ENCODE measurements around the gene ITGB4.

ITGB4 gene

DNA sequence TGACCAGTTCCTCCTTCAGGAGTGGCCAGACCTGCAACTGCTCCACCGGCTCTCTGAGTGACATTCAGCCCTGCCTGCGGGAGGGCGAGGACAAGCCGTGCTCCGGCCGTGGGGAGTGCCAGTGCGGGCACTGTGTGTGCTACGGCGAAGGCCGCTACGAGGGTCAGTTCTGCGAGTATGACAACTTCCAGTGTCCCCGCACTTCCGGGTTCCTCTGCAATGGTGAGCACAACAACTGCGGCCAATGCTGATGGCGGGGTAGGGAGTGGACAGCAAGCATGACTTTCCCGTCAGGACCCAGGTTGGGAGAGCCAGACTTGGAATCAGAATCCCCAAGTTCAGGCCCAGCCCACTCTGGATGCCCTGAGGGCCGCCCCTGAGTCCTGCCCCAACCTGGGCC lies 12.2 kb downstream of the ITGB4 start:
- no peak for FAIRE-seq

DNA sequence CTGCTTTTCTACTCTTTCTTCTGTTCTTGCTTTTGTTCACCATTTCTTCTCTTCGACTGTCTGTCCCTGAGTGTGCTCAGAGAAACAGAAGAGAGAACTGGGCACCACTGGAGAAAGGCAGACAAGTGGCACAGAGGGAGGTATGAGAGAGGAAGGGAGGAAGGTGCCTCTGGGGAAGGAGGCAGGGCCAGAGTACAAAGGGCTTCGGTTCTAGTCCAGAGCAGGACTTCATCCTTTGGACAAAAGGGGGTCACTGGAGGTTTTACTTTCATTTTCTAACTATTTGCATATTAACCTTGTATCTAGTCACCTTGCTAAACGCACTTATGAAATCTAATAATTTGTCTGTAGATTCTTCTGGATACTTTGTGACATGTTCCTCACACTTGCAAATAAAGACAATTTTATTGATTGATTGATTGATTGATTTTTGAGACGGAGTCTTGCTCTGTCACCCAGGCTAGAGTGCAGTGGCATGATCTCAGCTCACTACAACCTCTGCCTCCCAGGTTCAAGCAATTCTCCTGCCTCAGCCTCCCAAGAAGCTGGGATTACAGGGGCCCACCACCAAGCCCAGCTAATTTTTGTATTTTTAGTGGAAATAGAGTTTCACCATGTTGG lies 13.5 kb downstream of the ITGB4 start:
- no peak for FAIRE-seq

DNA sequence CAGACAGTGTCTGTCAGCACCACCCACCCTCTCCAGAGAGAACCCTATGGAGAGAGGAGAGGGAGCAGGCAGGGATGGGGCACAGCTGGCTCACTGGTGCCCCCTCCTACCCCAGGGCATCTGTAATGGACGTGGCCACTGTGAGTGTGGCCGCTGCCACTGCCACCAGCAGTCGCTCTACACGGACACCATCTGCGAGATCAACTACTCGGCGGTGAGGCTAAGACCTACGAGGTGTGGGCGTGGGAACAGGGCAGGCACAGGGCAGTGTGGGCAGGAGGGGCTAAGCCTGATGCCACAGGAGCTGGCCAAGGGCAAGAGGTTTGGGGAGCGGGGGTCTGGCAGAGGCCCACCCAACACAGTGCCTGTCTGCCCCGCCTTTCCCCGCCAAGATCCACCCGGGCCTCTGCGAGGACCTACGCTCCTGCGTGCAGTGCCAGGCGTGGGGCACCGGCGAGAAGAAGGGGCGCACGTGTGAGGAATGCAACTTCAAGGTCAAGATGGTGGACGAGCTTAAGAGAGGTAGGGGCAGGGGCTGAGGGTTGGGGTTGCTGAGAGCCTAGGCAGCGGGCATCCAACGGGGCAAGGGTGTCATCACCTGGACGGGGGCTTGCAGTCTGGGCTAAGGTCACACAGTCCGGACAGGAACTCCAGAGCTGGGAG lies 15.0 kb downstream of the ITGB4 start:
- FAIRE-seq, result no peak

DNA sequence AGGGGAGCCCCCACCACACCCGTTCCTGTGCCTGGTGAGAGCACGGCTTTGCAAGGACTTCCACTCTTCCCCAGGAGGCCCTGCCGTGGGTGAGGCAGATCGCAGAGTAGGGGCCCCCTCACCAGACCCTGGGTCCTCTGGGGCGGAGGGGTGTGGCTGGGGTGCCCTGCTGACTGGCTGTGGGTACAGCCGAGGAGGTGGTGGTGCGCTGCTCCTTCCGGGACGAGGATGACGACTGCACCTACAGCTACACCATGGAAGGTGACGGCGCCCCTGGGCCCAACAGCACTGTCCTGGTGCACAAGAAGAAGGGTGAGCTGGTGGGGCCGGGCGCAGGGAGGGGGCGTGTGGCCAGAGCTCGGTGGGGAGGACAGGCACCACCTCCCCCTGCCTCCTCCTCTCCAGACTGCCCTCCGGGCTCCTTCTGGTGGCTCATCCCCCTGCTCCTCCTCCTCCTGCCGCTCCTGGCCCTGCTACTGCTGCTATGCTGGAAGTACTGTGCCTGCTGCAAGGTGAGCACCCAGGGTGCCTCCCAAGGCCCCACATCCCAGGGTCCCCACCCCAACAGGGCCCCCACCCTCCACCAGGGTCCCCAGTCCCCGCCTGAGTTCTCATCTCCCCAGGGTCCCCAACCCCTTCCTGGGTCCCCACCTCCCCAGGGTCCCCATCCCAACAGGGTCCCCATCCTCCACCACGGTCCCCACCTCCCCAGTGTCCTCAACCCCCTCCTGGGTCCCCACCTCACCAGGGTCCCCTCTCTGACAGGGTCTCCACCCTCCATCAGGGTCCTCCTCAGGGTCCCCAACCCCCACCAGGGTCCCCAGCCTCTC lies 16.1 kb downstream of the ITGB4 start:
- no peak for FAIRE-seq

DNA sequence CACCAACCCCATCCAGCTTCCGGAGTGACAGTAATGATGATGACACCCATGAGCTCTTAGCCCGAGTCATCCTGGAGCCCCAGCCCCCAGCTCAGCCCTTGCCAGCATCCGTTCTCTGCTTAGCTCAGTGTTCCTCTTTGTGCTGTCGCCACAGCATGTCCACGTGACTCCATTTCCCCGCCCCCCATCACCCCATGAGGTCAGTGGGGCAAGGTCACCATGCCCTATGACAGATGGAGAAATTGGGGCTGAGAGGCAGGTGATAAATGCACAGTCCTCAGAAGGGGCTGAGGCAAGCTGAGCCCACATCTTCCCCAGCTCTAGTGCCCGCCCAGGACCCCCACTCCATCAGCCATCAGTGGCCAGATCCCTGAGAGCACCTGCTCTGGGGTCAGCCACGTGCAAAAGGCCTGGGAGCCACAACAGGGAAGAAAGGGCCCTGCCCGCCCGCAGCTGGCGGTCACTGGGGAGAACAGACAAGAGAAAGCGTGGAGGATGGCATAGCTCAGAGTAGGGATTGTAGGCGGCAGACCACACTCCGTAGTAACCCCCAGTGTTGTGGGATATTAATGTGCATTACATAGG lies 17.1 kb downstream of the ITGB4 start:
- FAIRE-seq, result no peak

DNA sequence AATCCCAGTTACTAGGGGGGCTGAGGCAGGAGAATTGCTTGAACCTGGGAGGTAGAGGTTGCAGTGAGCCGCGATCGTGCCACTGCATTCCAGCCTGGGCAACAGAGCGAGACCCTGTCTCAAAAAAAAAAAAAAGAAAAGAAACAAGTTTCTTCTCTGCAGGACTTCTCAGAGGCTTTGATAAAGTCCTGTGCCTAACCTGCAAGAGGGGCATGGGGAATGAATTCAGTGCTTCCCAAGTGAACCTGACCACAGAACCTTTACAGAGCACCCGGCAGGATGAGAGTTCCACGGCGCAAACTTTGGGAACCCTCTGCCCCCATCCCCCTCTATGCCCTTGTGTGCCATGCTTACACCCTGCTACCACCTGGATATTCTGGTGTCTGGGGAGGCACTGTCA lies 17.9 kb downstream of the ITGB4 start:
- no peak for FAIRE-seq

DNA sequence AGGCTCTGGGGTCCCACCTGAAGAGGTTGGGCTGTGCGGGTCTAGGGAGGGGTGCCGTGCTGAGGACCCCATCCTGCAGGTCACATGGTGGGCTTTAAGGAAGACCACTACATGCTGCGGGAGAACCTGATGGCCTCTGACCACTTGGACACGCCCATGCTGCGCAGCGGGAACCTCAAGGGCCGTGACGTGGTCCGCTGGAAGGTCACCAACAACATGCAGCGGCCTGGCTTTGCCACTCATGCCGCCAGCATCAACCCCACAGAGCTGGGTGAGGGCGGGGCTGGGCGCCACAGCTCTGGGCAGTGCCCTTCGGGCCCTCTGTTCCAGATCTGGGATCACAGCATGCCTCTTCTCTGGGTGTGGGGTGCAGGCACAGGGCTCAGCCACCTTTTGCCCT lies 18.5 kb downstream of the ITGB4 start:
- no peak for FAIRE-seq

DNA sequence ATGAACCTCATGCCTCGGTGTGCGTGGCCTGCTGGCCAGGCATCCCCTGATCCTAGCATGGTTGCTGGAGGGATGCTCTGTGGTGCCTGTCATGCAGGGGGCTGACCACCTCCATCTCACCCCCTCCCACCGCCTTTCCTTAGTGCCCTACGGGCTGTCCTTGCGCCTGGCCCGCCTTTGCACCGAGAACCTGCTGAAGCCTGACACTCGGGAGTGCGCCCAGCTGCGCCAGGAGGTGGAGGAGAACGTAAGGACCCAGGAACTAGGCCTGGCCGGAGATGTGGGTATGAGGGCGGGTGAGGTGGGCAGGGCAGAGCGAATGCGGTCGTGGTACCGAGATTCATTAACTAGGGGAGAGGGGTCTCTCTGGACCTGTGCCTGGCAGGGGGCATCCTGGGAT lies 19.0 kb downstream of the ITGB4 start:
- FAIRE-seq, result no peak

DNA sequence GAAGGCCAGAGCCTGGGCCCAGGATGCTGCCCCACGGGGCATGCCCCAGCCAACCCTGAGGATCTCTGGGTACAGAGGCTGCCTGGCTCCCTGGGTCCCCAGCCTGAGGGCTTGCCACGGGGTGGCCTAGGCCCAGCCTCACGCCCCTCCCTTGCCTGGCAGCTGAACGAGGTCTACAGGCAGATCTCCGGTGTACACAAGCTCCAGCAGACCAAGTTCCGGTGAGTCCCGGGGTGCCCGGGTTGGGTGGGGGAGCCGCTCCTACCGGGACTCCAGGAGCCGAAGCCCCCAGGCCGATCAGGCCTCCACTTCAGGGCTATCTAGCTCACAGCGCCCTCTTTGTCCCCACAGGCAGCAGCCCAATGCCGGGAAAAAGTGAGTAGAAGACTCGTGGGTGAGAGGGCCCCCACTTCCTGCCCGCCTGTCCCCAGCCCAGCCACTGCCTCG lies 19.4 kb downstream of the ITGB4 start:
- FAIRE-seq, result no peak

DNA sequence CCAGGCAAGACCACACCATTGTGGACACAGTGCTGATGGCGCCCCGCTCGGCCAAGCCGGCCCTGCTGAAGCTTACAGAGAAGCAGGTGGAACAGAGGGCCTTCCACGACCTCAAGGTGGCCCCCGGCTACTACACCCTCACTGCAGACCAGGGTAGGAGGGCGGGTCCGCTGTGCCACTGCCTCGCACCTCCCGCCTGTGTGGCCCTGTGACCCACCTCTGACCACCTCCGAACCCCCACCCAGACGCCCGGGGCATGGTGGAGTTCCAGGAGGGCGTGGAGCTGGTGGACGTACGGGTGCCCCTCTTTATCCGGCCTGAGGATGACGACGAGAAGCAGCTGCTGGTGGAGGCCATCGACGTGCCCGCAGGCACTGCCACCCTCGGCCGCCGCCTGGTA lies 21.1 kb downstream of the ITGB4 start:
- FAIRE-seq, result no peak

DNA sequence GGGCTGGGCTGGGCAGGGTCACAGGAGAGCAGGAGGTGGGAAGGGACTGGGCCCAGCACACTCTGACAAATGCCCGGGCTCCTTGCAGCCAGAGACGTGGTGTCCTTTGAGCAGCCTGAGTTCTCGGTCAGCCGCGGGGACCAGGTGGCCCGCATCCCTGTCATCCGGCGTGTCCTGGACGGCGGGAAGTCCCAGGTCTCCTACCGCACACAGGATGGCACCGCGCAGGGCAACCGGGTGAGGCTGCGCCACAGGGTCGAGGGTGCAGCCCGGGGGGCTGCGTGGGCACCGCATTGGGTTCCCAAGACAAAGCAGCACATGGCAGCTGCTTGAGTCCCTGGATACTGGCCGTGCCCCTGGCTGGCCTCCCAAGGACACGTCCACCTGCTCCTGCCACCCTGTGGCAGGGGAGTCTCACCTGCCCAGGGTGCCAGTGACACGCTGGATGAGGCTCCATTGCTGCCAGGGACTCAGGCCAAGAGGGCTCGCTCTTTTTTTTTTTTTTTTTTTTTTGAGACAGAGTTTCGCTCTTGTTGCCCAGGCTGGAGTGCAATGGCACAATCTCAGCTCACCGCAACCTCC lies 22.5 kb downstream of the ITGB4 start:
- FAIRE-seq, result no peak

DNA sequence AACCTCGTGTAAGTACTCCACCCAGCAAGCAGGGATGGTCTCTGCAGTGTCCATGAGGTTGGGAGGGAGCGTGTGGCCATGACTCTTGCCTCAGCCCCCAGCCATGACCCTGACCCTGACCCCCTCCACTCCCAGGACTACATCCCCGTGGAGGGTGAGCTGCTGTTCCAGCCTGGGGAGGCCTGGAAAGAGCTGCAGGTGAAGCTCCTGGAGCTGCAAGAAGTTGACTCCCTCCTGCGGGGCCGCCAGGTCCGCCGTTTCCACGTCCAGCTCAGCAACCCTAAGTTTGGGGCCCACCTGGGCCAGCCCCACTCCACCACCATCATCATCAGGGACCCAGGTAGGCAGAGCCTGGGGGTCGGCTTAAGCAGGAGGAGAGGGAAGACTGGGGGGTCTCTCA lies 27.4 kb downstream of the ITGB4 start:
- FAIRE-seq, result no peak

DNA sequence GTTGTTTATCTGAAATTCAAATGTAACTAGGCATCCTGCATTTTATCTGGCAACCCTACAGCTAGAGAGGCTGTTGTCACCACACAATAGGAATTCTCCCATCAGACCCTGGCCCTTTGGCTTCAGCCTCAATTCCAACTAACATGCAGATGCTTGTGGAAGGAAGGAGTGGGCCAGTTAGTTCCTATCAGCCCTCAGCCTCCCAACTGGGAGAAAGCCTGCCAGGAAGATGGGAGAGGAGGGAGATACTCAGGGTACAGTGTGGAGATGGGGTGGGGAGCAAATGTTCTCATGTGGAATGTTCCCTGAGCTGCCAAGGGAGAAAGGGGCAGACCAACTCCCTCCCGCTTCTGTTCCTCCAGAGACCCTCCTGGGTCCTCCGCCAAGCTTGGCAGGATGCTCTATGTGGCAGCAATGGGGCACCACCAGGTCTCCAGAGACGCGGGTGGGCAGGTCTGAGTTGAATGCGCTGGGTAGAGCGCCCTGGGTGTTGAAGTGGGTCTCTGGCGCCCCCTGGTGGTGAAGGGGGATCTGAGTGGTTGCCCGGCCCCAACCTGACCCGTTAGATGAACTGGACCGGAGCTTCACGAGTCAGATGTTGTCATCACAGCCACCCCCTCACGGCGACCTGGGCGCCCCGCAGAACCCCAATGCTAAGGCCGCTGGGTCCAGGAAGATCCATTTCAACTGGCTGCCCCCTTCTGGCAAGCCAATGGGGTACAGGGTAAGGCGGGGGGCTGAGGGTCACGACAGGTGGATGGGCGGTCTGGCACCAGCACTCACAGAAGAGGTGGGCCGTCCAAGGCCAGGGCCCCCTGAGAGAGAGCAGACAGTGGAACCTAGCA lies 28.5 kb downstream of the ITGB4 start:
- no peak for FAIRE-seq

DNA sequence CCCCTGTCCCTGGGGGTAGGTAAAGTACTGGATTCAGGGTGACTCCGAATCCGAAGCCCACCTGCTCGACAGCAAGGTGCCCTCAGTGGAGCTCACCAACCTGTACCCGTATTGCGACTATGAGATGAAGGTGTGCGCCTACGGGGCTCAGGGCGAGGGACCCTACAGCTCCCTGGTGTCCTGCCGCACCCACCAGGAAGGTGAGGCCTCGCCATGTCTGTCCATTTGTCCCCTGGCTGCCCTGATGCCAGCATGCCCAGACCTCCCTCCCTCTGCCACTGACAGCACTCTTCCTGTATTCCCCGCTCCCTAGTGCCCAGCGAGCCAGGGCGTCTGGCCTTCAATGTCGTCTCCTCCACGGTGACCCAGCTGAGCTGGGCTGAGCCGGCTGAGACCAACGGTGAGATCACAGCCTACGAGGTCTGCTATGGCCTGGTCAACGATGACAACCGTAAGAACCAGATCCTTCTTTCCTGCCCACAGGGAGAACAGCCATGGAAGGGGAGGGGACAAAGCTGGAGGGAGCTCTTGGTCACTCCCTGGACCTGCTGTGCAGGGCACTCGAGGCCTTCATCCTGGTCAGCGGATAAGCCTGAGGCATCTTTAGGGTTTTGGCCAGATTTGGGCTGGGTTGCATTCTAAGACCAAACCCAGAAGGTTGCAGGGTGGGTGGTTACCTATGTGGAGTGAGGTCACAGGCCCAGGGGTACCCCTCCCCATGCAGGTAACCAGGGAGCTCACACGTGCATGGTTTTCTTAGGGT lies 29.6 kb downstream of the ITGB4 start:
- FAIRE-seq, result no peak

DNA sequence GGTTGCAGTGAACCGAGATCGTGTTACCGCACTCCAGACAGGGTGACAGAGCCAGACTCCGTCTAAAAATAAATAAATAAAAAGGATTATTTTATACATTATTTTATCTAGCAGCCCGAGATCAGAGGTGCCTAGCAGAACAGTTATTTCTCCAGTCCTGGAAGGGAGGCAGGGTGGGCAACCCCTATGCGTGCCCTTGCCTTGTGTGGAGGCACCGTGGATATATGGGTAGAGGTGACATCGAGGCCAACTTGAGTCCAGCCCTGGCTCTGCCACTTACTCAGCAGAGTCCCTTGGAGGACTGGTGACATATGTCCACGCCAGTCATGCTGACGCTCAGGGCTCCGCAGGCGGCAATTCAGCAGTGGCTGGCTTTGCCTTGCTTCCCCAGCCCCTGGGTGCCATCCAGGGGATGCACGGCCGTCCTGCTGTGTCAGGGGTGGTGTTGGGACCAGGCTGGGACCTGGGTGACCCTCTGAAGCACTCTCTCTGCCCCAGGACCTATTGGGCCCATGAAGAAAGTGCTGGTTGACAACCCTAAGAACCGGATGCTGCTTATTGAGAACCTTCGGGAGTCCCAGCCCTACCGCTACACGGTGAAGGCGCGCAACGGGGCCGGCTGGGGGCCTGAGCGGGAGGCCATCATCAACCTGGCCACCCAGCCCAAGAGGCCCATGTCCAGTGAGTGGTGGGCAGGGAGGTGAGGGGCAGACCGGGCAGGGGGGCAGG lies 30.6 kb downstream of the ITGB4 start:
- no peak for FAIRE-seq

DNA sequence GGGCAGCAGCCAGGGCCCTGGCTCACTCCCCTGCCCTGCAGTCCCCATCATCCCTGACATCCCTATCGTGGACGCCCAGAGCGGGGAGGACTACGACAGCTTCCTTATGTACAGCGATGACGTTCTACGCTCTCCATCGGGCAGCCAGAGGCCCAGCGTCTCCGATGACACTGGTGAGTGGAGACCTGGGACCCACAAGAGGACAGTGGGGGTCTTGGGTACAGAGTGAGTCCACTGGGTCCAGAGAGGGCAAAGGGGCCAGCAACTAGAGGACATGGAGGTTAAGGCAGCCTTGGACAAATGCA lies 31.1 kb downstream of the ITGB4 start:
- no peak for FAIRE-seq

DNA sequence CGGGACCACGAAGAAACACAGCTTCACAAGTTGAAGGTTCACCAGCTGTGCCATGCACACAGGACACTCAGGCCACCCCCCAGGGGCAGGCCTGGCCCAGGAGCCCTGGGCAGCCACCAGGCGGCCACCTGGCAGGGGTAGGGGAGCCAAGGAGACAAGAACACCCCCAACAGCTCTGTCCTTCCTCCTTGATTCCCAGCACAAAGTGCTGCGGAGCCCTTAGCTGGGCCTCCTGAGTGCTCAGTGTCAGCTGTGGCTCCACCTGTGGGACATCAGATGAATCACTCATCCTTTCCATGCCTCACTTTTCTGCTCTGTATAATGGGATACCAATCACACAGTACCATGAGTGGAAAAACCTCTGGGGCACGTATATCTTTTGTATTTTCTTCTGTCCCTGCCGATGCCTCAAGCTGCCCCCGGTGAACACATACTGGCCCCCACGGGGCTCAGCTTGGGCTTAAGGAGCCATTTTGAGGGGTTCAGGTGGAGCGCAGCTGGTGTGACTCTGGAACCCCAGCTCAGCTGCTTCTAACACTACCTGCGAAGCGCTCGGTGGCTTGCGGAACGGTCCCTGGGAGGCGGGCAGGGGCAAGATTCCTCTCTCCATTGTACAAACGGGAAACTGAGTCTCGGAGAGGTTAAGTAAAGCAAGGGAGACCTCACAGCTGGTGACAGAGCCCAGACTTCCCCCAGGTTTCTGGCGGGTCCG lies 31.7 kb downstream of the ITGB4 start:
- no peak for FAIRE-seq

DNA sequence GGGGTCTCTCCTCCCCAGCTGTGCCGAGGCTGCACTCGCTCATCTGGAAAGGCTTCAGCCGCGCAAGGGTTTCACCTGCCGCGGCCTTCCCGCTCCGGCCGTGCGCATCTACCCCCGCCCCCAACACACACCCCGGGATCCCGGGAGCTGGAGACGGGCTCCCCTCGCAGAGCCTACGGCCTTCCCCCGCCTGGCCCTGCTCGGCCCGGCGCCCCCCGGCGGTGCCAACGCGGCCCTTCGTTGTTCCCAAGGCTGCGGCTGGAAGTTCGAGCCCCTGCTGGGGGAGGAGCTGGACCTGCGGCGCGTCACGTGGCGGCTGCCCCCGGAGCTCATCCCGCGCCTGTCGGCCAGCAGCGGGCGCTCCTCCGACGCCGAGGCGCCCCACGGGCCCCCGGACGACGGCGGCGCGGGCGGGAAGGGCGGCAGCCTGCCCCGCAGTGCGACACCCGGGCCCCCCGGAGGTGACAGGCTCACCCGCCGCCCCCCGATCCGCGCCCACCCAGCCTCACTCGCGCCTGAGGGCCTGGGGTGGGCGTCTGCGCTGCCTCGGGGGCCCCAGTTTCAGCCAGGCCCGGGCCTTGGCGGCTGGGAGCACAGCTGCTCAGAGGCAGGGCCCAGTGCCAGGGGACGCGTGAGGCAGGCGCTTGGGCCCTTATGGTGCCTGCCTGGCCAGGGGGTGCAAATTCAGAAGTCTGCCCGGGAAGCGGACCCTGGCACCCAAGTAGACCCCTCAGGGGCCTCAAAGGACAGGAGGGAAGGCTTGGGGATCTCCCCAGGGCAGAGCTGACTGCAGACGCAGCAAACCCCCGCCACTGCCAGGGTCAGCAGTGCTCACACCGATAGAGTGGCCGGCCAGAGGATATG lies 32.5 kb downstream of the ITGB4 start:
- FAIRE-seq, result no peak
